Prostate gland (tissue), 2 donors: ENCODE measurements around the gene P2RY8.
"Not testable (repeated sequence)": the region's sequence is repeated elsewhere in the genome, so short reads cannot be mapped to it uniquely, and the experiment has no call there.

Source experiments
- CTCF ChIP-seq, 4 experiments: fragments of 200-600 bp in 2 of 4; fragments of 450-650 bp in 2 of 4; sonication (generic) in 2 of 4; IDR thresholded peaks; 1 replicate in 3 of 4; 2 replicates in 1 of 4; pipeline ENCODE4 v1.5.1; 2016 to 2019; ENCODE audit warnings: antibody characterized with exemption in 4 of 4, mild to moderate bottlenecking in 2 of 4, moderate library complexity in 2 of 4
- POLR2A ChIP-seq: fragments of 450-650 bp; IDR thresholded peaks from one replicate; pipeline ENCODE4 v1.6.1; 2016; ENCODE audit warnings: antibody characterized with exemption, mild to moderate bottlenecking

DNA sequence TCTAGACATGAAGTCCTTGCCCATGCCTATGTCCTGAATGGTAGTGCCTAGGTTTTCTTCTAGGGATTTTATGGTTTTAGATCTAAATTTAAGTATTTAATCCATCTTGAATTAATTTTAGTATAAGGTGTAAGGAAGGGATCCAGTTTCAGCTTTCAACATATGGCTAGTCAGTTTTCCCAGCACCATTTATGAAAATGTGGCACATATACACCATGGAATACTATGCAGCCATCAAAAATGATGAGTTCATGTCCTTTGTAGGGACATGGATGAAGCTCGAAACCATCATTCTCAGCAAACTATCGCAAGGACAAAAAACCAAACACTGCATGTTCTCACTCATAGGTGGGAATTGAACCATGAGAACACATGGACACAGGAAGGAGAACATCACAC lies 54.5 kb downstream of the P2RY8 start:
- TF ChIP-seq CTCF (IDR thresholded peaks at IDR 0.05); POLR2A: not testable (repeated sequence)
